CD4-positive, alpha-beta T cell treated with Interferon gamma for 1 hour (primary cell): ENCODE results near the gene PTPRZ1.

Experiments used
- DNase-seq: peaks from one replicate; pipeline ENCODE4 v3.0.0-alpha.2; 2020

PTPRZ1 gene

DNA sequence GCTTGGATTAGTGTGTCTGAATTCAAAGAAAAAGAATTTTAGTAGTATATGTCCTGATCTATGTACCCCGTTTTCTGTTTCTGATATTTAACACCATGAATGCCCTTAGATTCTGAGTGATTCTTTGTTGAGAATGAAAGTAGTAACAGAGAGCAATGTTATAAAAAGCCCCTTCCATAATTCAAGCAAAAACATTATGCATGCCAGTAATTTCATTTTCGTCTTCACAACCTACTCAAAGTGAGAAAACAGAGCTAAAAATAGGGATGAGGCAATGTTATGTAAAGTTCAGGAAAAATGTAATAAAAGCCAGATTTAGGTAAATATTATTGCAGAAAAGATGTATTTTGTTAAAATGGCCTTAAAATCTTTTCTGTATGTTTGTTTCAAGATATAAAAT is 28.1 kb downstream of the PTPRZ1 start:
- no peak for DNase-seq

GRCh38 chr7:121904120-121904519 is 31.2 kb downstream of the PTPRZ1 start:
- DNase-seq = no peak

DNA sequence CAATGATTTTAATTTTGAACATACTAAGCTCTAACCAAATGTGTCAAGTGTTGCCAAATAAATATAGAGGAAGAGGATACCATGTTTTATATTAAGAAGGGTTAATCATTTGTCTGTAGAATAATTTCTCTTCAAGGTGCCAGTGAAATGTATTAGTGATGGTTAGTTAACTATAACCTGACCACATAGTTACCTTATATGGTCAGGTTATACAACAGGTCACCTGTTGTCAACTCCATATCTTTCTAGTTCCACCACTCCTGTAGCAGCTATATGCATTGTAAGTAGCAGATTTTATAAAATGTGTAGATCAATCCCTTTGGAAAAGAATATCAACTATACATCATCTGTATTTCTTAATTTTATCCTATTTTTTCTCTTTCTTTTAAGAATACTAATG is 35.1 kb downstream of the PTPRZ1 start:
- no peak for DNase-seq

DNA sequence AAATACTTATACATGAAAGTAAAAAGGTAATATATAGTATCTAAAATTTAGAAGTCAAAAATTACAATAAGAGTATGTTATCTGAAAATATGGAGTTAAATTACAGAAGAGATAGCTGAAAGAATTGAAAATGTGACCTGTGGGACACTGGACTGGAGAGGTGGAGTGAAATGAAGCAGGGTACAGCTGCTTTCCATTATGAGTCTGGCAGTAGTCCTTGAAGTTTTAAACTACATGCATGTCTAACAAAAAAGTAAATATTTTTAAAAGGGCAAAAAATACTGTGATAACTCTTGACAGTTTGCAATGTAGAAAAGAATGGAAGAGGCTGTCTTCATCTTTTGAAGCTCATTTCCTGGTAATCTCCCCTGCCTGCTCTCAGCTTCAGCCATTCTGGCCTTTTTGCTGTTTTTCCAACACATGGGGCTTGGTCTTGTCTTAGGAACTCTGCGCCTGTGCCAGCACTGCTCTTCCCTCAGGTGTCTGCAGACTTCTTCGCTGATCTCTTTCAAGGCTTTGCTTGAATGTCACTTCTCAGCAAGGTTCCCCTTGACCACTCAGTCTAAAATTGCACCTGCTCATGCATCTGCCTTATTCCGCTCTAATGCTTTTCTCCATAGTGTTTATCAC is 36.9 kb downstream of the PTPRZ1 start:
- no peak for DNase-seq

DNA sequence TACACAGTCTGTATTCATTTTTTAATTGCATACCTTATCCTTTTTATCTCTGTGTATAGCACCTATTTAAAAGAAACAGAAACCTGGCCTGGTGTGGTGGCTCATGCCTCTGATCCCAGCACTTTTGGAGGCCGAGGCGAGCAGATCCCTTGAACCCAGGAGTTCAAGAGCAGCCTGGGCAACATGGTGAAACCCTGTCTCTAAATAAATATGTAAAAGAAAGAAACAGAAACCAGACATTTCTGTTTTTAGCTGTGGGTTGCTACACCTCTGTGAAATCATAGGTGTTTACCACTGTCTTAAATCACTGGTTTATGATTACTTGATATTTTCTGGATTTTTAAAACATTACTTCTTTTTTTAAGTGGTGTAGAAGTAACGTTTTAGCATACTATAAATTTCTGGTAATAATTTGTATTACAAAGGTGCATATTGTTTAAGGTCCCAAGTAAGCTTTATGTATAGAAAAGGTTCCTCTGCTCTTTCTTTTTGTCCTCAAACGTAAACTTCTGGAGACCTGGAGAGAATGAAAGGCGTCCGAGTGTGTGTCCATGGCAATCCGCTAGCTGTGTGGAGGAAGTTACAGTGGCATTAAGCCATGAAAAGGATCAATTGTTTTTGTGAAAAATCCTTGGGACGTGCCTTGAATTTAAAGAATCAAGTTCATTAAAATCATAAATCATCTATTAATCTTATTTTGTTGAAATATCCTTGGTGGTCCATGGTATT is 41.1 kb downstream of the PTPRZ1 start:
- DNase-seq = no peak

- no peak for DNase-seq
These were observed 41.8 kb downstream of the PTPRZ1 start for GRCh38 chr7:121914676-121915279.

DNA sequence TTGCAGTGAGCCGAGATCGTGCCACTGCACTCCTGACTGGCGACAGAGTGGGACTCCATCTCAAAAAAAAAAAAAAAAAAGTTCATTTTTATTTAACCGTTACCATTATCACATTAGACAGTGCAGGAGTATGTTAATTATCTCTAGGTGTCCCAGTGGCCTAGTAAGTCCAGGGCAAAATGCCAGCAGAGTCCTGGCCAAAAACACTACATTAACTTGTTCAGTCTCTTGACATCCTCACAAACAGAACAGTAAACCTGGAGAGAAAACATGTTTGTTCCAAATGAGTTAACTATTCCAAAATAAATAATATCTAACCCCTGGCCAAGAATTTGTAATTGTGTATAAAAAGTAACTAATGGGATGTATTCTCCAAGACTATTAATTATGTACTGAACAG is 43.2 kb downstream of the PTPRZ1 start:
- no peak for DNase-seq

DNA sequence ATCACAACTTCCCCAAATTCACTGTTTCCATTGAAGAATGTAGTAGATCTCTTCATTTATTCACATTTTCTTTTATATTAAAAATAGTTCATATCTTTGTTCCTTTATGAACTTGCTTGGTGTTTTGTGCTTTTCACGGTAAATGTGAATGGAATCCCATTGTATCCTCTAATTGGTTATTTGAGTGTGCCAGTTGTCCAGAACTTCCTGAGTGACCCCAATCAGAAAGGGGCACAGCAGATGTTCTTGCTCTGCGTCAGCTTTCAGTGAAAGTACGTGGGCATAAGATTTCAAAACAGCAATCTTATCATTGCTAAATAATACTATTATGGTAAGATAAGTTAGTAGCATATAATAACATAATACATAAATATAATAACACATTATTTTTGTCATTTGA is 47.0 kb downstream of the PTPRZ1 start:
- DNase-seq = no peak

GRCh38 chr7:121924269-121925186 is 51.6 kb downstream of the PTPRZ1 start:
- no peak for DNase-seq

- DNase-seq = no peak
These were observed 58.4 kb downstream of the PTPRZ1 start for GRCh38 chr7:121931149-121931902.

- no peak for DNase-seq
These were observed 59.8 kb downstream of the PTPRZ1 start for GRCh38 chr7:121932768-121933167.

- no peak for DNase-seq
These were observed 64.1 kb downstream of the PTPRZ1 start for GRCh38 chr7:121936951-121937623.

DNA sequence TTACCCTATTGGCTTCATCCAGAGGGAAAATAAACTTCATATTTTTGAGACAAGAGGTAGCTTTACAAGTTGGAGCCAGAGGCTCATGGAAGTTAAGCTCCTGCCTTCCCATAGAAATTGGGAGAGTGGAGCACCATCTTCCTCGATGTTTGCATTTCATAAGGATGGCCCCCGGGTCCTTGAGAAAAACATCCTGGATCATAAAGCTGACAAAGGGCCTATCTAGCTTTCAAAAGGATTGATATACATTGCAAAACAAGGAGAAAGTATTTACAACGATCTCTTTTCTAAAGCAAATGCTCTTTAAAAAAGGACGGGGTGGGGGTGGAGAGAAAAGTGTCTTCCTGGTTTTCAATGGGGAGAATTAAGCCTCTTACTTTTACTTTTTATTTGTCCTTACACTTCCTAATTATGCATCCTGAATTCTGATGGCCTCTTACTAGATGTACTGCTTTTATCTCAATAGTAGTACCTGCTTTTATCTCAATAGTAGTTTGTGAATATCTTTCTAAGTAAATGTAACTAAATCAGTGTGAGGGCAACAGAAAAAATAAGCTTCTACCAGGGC is 65.6 kb downstream of the PTPRZ1 start:
- DNase-seq = no peak

- no peak for DNase-seq
These were observed 68.0 kb downstream of the PTPRZ1 start for GRCh38 chr7:121940918-121941317.

DNA sequence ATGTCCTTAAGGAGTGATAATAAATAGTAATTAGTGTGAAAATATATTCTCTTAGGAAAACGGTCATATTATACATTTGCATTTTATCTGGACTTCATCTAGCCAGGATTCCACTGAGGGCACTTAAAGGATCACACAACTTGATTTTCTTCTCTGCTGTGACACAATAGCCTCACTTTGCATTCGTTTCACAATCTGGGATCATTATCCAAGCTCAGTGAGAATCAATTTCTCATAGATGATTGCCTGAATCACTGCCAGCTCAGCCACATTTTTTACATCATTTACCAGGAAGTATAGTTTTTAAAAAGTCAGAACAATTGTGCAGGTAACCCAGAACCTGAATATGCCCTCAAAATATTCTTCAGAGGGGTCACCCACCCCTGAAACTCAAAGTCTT is 68.9 kb downstream of the PTPRZ1 start:
- DNase-seq = no peak

GRCh38 chr7:121945066-121945465 is 72.1 kb downstream of the PTPRZ1 start:
- no peak for DNase-seq

- no peak for DNase-seq
These were observed 72.7 kb downstream of the PTPRZ1 start for GRCh38 chr7:121945480-121946236.

DNA sequence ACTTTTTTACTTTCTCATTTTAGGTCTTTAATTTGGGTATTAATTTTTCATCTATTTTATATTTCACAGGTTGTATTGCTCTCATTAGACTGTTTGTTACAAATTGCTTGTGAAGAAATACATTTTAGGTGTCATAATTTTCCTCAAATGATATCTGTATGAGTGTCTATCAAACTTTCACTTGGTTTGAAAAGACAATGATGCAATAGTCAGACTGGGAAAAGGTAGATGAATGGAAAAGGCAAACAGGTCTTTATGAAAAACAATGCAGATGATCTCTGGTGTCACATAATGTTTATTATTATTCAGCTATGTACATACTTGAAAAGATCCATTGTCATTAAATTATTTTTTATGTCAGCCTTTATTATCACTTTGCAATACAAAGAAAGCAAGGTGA is 80.2 kb downstream of the PTPRZ1 start:
- DNase-seq = no peak

- DNase-seq = no peak
These were observed 80.6 kb downstream of the PTPRZ1 start for GRCh38 chr7:121953601-121954000.

- DNase-seq = no peak
These were observed 81.8 kb downstream of the PTPRZ1 start for GRCh38 chr7:121954803-121955202.

- no peak for DNase-seq
These were observed 84.7 kb downstream of the PTPRZ1 start for GRCh38 chr7:121957626-121958025.
